IMR-90 (cell line): ENCODE results near the gene TGFBR1. TPM values are rescaled to one million over a fixed set of nuclear protein-coding genes. Genes with fewer than 3 reads are reported as not detected.

ENCODE experiments used
- ATAC-seq: fragments of 200-7000 bp; cut with Tn5 transposase; 2 replicates; pipeline ENCODE4 v1.9.1; 2020; ENCODE audit warnings: low read depth, mild to moderate bottlenecking, moderate library complexity
- BruUV-seq: library from RNA; stranded (reverse); fragments of 400-500 nt; replicated peaks from 2 replicates; lab custom pipeline; 2021; lab: Mats Ljungman, UMichigan
- CTCF ChIA-PET: fragments of 300-600 bp; formaldehyde crosslinking; extraction: SDS; loops from one replicate; lab custom pipeline; 2021; ENCODE audit warnings: antibody characterized with exemption; lab: Yijun Ruan, JAX
- POLR2A ChIA-PET: fragments of 300-600 bp; sonication (Branson Sonifier 250); formaldehyde crosslinking; loops from one replicate; lab custom pipeline; 2022; ENCODE audit warnings: antibody characterized with exemption; ENCODE audit not compliant: unreplicated experiment; lab: Charles Lee
- DNase-seq: peaks from one replicate; pipeline ENCODE4 v3.0.0; 2013
- H2AFZ ChIP-seq: replicated peaks from 2 replicates; pipeline ENCODE3; 2013; ENCODE audit warnings: low read length, mild to moderate bottlenecking; ENCODE audit not compliant: poor library complexity
- H2AK5ac ChIP-seq: 2 replicates; pipeline ENCODE4 v1.6.1; 2013; ENCODE audit warnings: low read depth, low read length, inconsistent platforms
- H2AK9ac ChIP-seq: replicated peaks from 2 replicates; pipeline ENCODE3; 2013; ENCODE audit warnings: mild to moderate bottlenecking, low read depth, low read length, moderate library complexity; ENCODE audit not compliant: poor library complexity
- H2BK120ac ChIP-seq: 2 replicates; pipeline ENCODE4 v1.6.1; 2013; ENCODE audit warnings: low read depth, low read length, inconsistent platforms
- H2BK15ac ChIP-seq: 3 replicates; pipeline ENCODE4 v1.6.1; 2013; ENCODE audit warnings: low read depth, low read length, inconsistent platforms
- H2BK20ac ChIP-seq: 2 replicates; pipeline ENCODE4 v1.6.1; 2013; ENCODE audit warnings: low read depth, mild to moderate bottlenecking, inconsistent platforms, low read length, moderate library complexity
- H2BK5ac ChIP-seq: 2 replicates; pipeline ENCODE4 v1.6.1; 2013; ENCODE audit warnings: mild to moderate bottlenecking, low read depth, low read length, inconsistent platforms; ENCODE audit not compliant: poor library complexity, severe bottlenecking
- H3K14ac ChIP-seq: replicated peaks from 2 replicates; pipeline ENCODE4 v1.6.1; 2013; ENCODE audit warnings: low read depth, low read length, inconsistent platforms
- H3K18ac ChIP-seq: 2 replicates; pipeline ENCODE4 v1.6.1; 2013; ENCODE audit warnings: low read depth, low read length, control low read depth
- H3K23ac ChIP-seq: 2 replicates; pipeline ENCODE4 v1.6.1; 2013; ENCODE audit warnings: low read depth, low read length, inconsistent platforms
- H3K27ac ChIP-seq: 2 replicates; pipeline ENCODE4 v1.5.1; 2013; ENCODE audit warnings: mild to moderate bottlenecking, control low read depth, low read length; ENCODE audit not compliant: insufficient read depth
- H3K27me3 ChIP-seq: 2 replicates; pipeline ENCODE4 v1.6.1; 2013; ENCODE audit warnings: low read length; ENCODE audit not compliant: control insufficient read depth, insufficient read depth
- H3K36me3 ChIP-seq: 2 replicates; pipeline ENCODE4 v1.6.1; 2013; ENCODE audit warnings: low read length, mixed read lengths; ENCODE audit not compliant: control insufficient read depth, insufficient read depth
- H3K4ac ChIP-seq: 2 replicates; pipeline ENCODE4 v1.6.1; 2013; ENCODE audit warnings: low read depth, low read length, inconsistent platforms
- H3K4me1 ChIP-seq: 2 replicates; pipeline ENCODE4 v1.6.1; 2013; ENCODE audit warnings: low read length, mixed read lengths; ENCODE audit not compliant: control insufficient read depth, insufficient read depth
- H3K4me2 ChIP-seq: 2 replicates; pipeline ENCODE4 v1.6.1; 2013; ENCODE audit warnings: low read depth, mild to moderate bottlenecking, control low read depth, low read length, moderate library complexity
- H3K4me3 ChIP-seq: 2 replicates; pipeline ENCODE4 v1.5.1; 2013; ENCODE audit warnings: low read depth, mild to moderate bottlenecking, control low read depth, low read length, moderate library complexity; ENCODE audit not compliant: insufficient read depth
- H3K56ac ChIP-seq: 2 replicates; pipeline ENCODE4 v1.6.1; 2013; ENCODE audit warnings: low read length, inconsistent platforms; ENCODE audit not compliant: insufficient read depth; ENCODE audit errors: extremely low read depth
- H3K79me1 ChIP-seq, 2 experiments: 2 replicates each; pipeline ENCODE4 v1.6.1; 2013; ENCODE audit warnings: low read length in 2 of 2, inconsistent platforms in 1 of 2, low read depth in 1 of 2
- H3K9ac ChIP-seq: 2 replicates; pipeline ENCODE4 v1.6.1; 2013; ENCODE audit warnings: low read depth, low read length, control low read depth
- H3K9me1 ChIP-seq: 2 replicates; pipeline ENCODE4 v1.6.1; 2013; ENCODE audit warnings: low read length, inconsistent platforms; ENCODE audit not compliant: insufficient read depth
- H3K9me3 ChIP-seq: 2 replicates; pipeline ENCODE4 v1.6.1; 2013; ENCODE audit warnings: low read length; ENCODE audit not compliant: control insufficient read depth, insufficient read depth
- H4K20me1 ChIP-seq: 2 replicates; pipeline ENCODE4 v1.6.1; 2013; ENCODE audit warnings: low read length, inconsistent platforms; ENCODE audit not compliant: insufficient read depth
- H4K5ac ChIP-seq: 2 replicates; pipeline ENCODE4 v1.6.1; 2013; ENCODE audit warnings: mild to moderate bottlenecking, low read depth, low read length, control low read depth
- H4K8ac ChIP-seq, 2 experiments: 2 replicates each; pipeline ENCODE4 v1.6.1; 2013; ENCODE audit warnings: low read depth in 2 of 2, low read length in 2 of 2, control low read depth in 1 of 2, inconsistent platforms in 1 of 2
- H4K91ac ChIP-seq: 2 replicates; pipeline ENCODE4 v1.6.1; 2013; ENCODE audit warnings: low read depth, low read length, inconsistent platforms; ENCODE audit not compliant: insufficient read depth
- BHLHE40 ChIP-seq: fragments of 150-350 bp; IDR thresholded peaks from 2 replicates; pipeline ENCODE4 v1.6.1; 2016; ENCODE audit warnings: mild to moderate bottlenecking, low read depth, low read length
- CEBPB ChIP-seq: IDR thresholded peaks from 2 replicates; pipeline ENCODE4 v1.6.1; 2012; ENCODE audit warnings: low read depth, low read length, improper control_type of control experiment
- CHD1 ChIP-seq: IDR thresholded peaks from 2 replicates; pipeline ENCODE4 v1.6.1; 2012; ENCODE audit warnings: low read depth, low read length, improper control_type of control experiment
- CTCF ChIP-seq: conservative IDR thresholded peaks from 2 replicates; pipeline ENCODE4 v1.5.1; 2012; ENCODE audit warnings: mild to moderate bottlenecking, low read depth, low read length, improper control_type of control experiment
- ELK1 ChIP-seq: fragments of 150-350 bp; IDR thresholded peaks from 2 replicates; pipeline ENCODE4 v1.6.1; 2016; ENCODE audit warnings: low read depth, mild to moderate bottlenecking, low read length, moderate library complexity, borderline replicate concordance
- FOS ChIP-seq: fragments of 150-350 bp; IDR thresholded peaks from 2 replicates; pipeline ENCODE4 v1.6.1; 2016; ENCODE audit warnings: low read depth, low read length
- MAFK ChIP-seq: IDR thresholded peaks from 2 replicates; pipeline ENCODE4 v1.6.1; 2012; ENCODE audit warnings: low read depth, low read length, improper control_type of control experiment
- MAZ ChIP-seq: IDR thresholded peaks from 2 replicates; pipeline ENCODE4 v1.6.1; 2012; ENCODE audit warnings: low read depth, mild to moderate bottlenecking, low read length, improper control_type of control experiment, moderate library complexity, borderline replicate concordance
- MXI1 ChIP-seq: IDR thresholded peaks from 2 replicates; pipeline ENCODE4 v1.6.1; 2012; ENCODE audit warnings: low read depth, mild to moderate bottlenecking, low read length, moderate library complexity, borderline replicate concordance
- NFE2L2 ChIP-seq: fragments of 150-350 bp; IDR thresholded peaks from 2 replicates; pipeline ENCODE4 v1.6.1; 2016; ENCODE audit warnings: low read depth, mild to moderate bottlenecking, low read length
- POLR2A ChIP-seq: IDR thresholded peaks from 2 replicates; pipeline ENCODE4 v1.6.1; 2012; ENCODE audit warnings: mild to moderate bottlenecking, low read depth, low read length
- RAD21 ChIP-seq: IDR thresholded peaks from 2 replicates; pipeline ENCODE4 v1.6.1; 2012; ENCODE audit warnings: low read length, improper control_type of control experiment
- RCOR1 ChIP-seq: IDR thresholded peaks from 2 replicates; pipeline ENCODE4 v1.6.1; 2012; ENCODE audit warnings: mild to moderate bottlenecking, low read length, improper control_type of control experiment; ENCODE audit not compliant: insufficient replicate concordance
- RFX5 ChIP-seq: IDR thresholded peaks from 2 replicates; pipeline ENCODE4 v1.8.0; 2012; ENCODE audit warnings: low read depth, mild to moderate bottlenecking, low read length, moderate library complexity
- SMC3 ChIP-seq: fragments of 150-350 bp; IDR thresholded peaks from 2 replicates; pipeline ENCODE4 v1.6.1; 2016; ENCODE audit warnings: low read depth, mild to moderate bottlenecking, antibody characterized with exemption, low read length, moderate library complexity
- USF2 ChIP-seq: fragments of 150-350 bp; IDR thresholded peaks from 2 replicates; pipeline ENCODE4 v1.6.1; 2017; ENCODE audit warnings: mild to moderate bottlenecking, antibody characterized with exemption, low read length, low read depth
- WGBS, 2 experiments: methylation state at CpG; one replicate each; pipeline versions ENCODE4 v1.1.5 to v1.1.7; 2013; ENCODE audit warnings: missing lambda C conversion rate in 2 of 2; ENCODE audit not compliant: insufficient read length in 1 of 2; ENCODE audit errors: extremely low coverage in 2 of 2; 5-methylcytosine and 5-hydroxymethylcytosine counted together
- dilution Hi-C: fragments of 300-500 bp; cut with HindIII; formaldehyde crosslinking; loops from one replicate; pipeline ENCODE4 v1.14.3; 2018; ENCODE audit warnings: low sequenced_read_pairs; ENCODE audit not compliant: unreplicated experiment
- in situ Hi-C: fragments of 300-500 bp; cut with MboI; formaldehyde crosslinking; loops from 3 replicates; pipeline ENCODE4 v1.14.3; 2019; ENCODE audit warnings: low sequenced_read_pairs, inconsistent platforms, mixed read lengths
- intact Hi-C: fragments of 100-400 bp; cut with micrococcal nuclease; formaldehyde crosslinking; loops from 2 replicates; pipeline ENCODE4 v1.10.0; 2022
- polyA plus RNA-seq, 3 experiments: library from polyadenylated mRNA; depleted of rRNA; stranded (reverse); fragments of >200 nt; gene quantifications; 2 replicates each; pipeline ENCODE4 v1.2.3, GENCODE V29; 2012; ENCODE audit warnings: low replicate concordance in 1 of 3
- total RNA-seq: library from RNA; depleted of rRNA; stranded (reverse); fragments of >200 nt; gene quantifications from 2 replicates; pipeline ENCODE4 v1.2.3, GENCODE V29; 2012

The TGFBR1 gene
- total and polyA plus RNA-seq, 2 of the 4 experiments (the other 2 are of a cell fraction) = 15.1 to 75.3 TPM

- Histone ChIP-seq H3K9me1 (peaks cover 14% of the 10 kb centered on the region), H3K56ac (no peak overlapping the region), H3K27me3 (no peaks in the 10 kb centered on the region), H3K4me2 (no peak overlapping the region), H2BK120ac (no peak overlapping the region), H2BK20ac (no peak overlapping the region), H4K91ac (no peak overlapping the region), H4K5ac (no peak overlapping the region), H3K4me1 (peaks cover 18% of the 10 kb centered on the region), H3K27ac (no peak overlapping the region), H3K23ac (no peak overlapping the region), H2AK9ac (no peak overlapping the region), H3K14ac (no peak overlapping the region), H3K4ac (no peak overlapping the region), H2AK5ac (no peak overlapping the region), H2AFZ (no peak overlapping the region), H2BK5ac (no peak overlapping the region), H2BK15ac (no peak overlapping the region), H3K9ac (no peak overlapping the region), H3K18ac (no peak overlapping the region), H3K36me3 (peaks cover 18% of the 10 kb centered on the region), H3K4me3 (no peak overlapping the region), H4K20me1 (peaks cover 44% of the 10 kb centered on the region), H4K8ac (no peak overlapping the region), H3K9me3 (no peaks in the 10 kb centered on the region), H3K79me1 (peaks cover 37 to 65% of the 10 kb centered on the region in 2 experiments)
- TF ChIP-seq RCOR1 (no peak), BHLHE40 (no peak), ELK1 (no peak), CEBPB (no peak), CTCF (no peak), NFE2L2 (no peak), USF2 (no peak), SMC3 (no peak), RFX5 (no peak), RAD21 (no peak), CHD1 (no peak), POLR2A (no peak), FOS (no peak), MAZ (no peak), MAFK (no peak), MXI1 (no peak)
- ChIA-PET POLR2A (no interaction called here), CTCF (interaction anchor here (0.6 kb wide), 1 partner anchor 63 kb away, joined by 3 read pairs; no protein-coding TSS in a partner anchor)
- ATAC-seq (no peak), DNase-seq (no peak)
- WGBS, 2 experiments = no CpG with 5 or more reads among the region's 3 CpGs
- intact Hi-C loops (no loop called here), dilution Hi-C loops (loop anchor here (25.0 kb wide), 1 partner anchor 293 kb away; no protein-coding TSS in a partner anchor), in situ Hi-C loops (no loop called here)
- BruUV-seq = no TSS peak
Measured at GRCh38 chr9:99130069-99130468, 25.2 kb downstream of the TGFBR1 start.
